Measurements from ENCODE around the gene CASQ1. TPM values are rescaled to one million over a fixed set of nuclear protein-coding genes. Genes with fewer than 3 reads are reported as not detected.

CASQ1 gene
- total RNA-seq, 1 experiment from 2014 or later = 0.46 TPM

DNA sequence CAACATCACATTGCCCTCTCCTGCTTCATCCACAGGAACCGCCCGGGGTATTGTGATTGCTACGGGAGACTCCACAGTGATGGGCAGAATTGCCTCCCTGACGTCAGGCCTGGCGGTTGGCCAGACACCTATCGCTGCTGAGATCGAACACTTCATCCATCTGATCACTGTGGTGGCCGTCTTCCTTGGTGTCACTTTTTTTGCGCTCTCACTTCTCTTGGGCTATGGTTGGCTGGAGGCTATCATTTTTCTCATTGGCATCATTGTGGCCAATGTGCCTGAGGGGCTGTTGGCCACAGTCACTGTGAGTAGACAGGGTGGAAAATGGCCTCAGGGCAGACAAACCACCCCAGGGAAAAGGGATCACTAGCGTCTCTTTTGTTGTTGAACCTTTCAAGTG is 26.3 kb upstream of the CASQ1 start:
- Mint-ChIP-seq H3K4me3 (no peak overlapping the region), H3K27ac (no peak overlapping the region), H3K27me3 (ENCODE audit: low read depth) (peaks cover 14% of the 10 kb centered on the region), H3K9me3 (no peaks in the 10 kb centered on the region), H3K36me3 (no peaks in the 10 kb centered on the region), H3K4me1 (peaks cover 34% of the 10 kb centered on the region)
- no peak for TF ChIP-seq NFE2L1 (CRISPR knock-in tag; IDR thresholded peaks at IDR 0.05)
- TF ChIP-seq GTF2I (CRISPR knock-in tag; conservative IDR thresholded peaks at IDR 0.05) = no peak
- no peak for TF ChIP-seq CBFB (CRISPR knock-in tag; IDR thresholded peaks at IDR 0.05; ENCODE audit: low read depth)
- no peak for TF ChIP-seq NR3C1 (CRISPR knock-in tag; conservative IDR thresholded peaks at IDR 0.05; ENCODE audit: low read depth)
- TF ChIP-seq ZNF317 (CRISPR knock-in tag; IDR thresholded peaks at IDR 0.05; ENCODE audit: borderline replicate concordance, low read depth) = no peak
- TF ChIP-seq, protein P1, sequence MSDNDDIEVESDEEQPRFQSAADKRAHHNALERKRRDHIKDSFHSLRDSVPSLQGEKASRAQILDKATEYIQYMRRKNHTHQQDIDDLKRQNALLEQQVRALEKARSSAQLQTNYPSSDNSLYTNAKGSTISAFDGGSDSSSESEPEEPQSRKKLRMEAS (CRISPR knock-in tag; IDR thresholded peaks at IDR 0.05) = no peak
- no peak for TF ChIP-seq NFATC4 (CRISPR knock-in tag; IDR thresholded peaks at IDR 0.05)
- no peak for TF ChIP-seq NR1H2 (CRISPR knock-in tag; IDR thresholded peaks at IDR 0.05)
- no peak for TF ChIP-seq ELF4 (CRISPR knock-in tag; IDR thresholded peaks at IDR 0.05; ENCODE audit: low read depth)
- TF ChIP-seq, protein P2, sequence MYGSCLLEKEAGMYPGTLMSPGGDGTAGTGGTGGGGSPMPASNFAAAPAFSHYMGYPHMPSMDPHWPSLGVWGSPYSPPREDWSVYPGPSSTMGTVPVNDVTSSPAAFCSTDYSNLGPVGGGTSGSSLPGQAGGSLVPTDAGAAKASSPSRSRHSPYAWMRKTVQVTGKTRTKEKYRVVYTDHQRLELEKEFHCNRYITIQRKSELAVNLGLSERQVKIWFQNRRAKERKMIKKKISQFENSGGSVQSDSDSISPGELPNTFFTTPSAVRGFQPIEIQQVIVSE (CRISPR knock-in tag; IDR thresholded peaks at IDR 0.05; ENCODE audit: borderline replicate concordance) = no peak
- TF ChIP-seq, protein P3, sequence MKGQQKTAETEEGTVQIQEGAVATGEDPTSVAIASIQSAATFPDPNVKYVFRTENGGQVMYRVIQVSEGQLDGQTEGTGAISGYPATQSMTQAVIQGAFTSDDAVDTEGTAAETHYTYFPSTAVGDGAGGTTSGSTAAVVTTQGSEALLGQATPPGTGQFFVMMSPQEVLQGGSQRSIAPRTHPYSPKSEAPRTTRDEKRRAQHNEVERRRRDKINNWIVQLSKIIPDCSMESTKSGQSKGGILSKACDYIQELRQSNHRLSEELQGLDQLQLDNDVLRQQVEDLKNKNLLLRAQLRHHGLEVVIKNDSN (CRISPR knock-in tag; IDR thresholded peaks at IDR 0.05) = no peak
- TF ChIP-seq, protein P4, sequence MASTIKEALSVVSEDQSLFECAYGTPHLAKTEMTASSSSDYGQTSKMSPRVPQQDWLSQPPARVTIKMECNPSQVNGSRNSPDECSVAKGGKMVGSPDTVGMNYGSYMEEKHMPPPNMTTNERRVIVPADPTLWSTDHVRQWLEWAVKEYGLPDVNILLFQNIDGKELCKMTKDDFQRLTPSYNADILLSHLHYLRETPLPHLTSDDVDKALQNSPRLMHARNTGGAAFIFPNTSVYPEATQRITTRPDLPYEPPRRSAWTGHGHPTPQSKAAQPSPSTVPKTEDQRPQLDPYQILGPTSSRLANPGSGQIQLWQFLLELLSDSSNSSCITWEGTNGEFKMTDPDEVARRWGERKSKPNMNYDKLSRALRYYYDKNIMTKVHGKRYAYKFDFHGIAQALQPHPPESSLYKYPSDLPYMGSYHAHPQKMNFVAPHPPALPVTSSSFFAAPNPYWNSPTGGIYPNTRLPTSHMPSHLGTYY (CRISPR knock-in tag; IDR thresholded peaks at IDR 0.05) = no peak
- no peak for TF ChIP-seq IRF2 (CRISPR knock-in tag; IDR thresholded peaks at IDR 0.05; ENCODE audit: borderline replicate concordance, low read depth)
- TF ChIP-seq, protein P5, sequence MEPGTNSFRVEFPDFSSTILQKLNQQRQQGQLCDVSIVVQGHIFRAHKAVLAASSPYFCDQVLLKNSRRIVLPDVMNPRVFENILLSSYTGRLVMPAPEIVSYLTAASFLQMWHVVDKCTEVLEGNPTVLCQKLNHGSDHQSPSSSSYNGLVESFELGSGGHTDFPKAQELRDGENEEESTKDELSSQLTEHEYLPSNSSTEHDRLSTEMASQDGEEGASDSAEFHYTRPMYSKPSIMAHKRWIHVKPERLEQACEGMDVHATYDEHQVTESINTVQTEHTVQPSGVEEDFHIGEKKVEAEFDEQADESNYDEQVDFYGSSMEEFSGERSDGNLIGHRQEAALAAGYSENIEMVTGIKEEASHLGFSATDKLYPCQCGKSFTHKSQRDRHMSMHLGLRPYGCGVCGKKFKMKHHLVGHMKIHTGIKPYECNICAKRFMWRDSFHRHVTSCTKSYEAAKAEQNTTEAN (CRISPR knock-in tag; IDR thresholded peaks at IDR 0.05) = no peak
- TF ChIP-seq, protein P6, sequence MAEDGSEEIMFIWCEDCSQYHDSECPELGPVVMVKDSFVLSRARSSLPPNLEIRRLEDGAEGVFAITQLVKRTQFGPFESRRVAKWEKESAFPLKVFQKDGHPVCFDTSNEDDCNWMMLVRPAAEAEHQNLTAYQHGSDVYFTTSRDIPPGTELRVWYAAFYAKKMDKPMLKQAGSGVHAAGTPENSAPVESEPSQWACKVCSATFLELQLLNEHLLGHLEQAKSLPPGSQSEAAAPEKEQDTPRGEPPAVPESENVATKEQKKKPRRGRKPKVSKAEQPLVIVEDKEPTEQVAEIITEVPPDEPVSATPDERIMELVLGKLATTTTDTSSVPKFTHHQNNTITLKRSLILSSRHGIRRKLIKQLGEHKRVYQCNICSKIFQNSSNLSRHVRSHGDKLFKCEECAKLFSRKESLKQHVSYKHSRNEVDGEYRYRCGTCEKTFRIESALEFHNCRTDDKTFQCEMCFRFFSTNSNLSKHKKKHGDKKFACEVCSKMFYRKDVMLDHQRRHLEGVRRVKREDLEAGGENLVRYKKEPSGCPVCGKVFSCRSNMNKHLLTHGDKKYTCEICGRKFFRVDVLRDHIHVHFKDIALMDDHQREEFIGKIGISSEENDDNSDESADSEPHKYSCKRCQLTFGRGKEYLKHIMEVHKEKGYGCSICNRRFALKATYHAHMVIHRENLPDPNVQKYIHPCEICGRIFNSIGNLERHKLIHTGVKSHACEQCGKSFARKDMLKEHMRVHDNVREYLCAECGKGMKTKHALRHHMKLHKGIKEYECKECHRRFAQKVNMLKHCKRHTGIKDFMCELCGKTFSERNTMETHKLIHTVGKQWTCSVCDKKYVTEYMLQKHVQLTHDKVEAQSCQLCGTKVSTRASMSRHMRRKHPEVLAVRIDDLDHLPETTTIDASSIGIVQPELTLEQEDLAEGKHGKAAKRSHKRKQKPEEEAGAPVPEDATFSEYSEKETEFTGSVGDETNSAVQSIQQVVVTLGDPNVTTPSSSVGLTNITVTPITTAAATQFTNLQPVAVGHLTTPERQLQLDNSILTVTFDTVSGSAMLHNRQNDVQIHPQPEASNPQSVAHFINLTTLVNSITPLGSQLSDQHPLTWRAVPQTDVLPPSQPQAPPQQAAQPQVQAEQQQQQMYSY (CRISPR knock-in tag; IDR thresholded peaks at IDR 0.05) = no peak
- TF ChIP-seq, protein P7, sequence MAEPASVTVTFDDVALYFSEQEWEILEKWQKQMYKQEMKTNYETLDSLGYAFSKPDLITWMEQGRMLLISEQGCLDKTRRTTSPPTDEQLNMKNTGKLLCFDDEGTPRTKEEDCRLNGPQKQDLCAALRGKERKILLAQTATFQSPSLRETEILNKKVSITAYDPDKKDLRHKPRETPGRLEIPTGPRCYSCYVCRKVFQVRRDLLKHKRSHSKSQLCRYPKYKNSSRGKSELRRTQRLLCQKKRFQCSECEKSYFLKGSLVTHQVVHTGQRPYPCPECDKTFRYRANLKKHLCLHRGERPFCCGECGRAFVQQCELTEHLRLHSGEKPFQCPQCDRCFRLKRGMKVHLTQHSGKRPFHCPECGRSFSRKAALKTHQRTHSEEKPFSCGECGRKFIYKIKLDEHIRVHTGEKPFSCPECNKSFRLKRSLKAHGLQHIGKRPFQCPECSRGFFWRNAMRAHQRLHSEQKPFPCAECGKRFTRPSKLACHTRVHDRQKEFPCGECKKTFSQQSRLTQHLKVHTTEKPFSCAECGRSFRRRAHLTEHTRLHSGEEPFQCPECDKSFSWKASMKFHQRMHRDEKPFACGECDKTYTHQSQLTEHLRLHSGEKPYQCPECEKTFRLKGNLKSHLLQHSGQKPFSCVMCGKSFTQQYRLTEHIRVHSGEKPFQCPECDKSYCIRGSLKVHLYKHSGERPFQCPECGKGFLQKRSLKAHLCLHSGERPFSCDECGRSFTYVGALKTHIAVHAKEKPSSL (CRISPR knock-in tag; conservative IDR thresholded peaks at IDR 0.05) = no peak
- TF ChIP-seq ZNF138 (CRISPR knock-in tag; conservative IDR thresholded peaks at IDR 0.05) = no peak
- no peak for TF ChIP-seq JAZF1 (CRISPR knock-in tag; IDR thresholded peaks at IDR 0.05)
- no peak for TF ChIP-seq ZNF423 (CRISPR knock-in tag; IDR thresholded peaks at IDR 0.05)
- ChIA-PET POLR2A (no interaction called here), CTCF (no interaction called here)
- DNase-seq (ENCODE audit: low spot score) (no peak), ATAC-seq (no peak)

All from WTC11 (cell line).